Keratinocyte (primary cell): Measurements from ENCODE around the gene SOHLH1. TPM values are rescaled to one million over a fixed set of nuclear protein-coding genes. Genes with fewer than 3 reads are reported as not detected.

Experiments used
- DNase-seq: peaks from one replicate; pipeline ENCODE4 v3.0.0-alpha.2; 2011; ENCODE audit warnings: low read depth, missing footprints, low spot score
- FAIRE-seq: peaks from 2 replicates; lab custom pipeline; 2011; peaks lifted over from hg19 to GRCh38; lab: Jason Lieb, UNC
- H2AFZ ChIP-seq: 2 replicates; pipeline ENCODE4 v1.6.0; 2012; ENCODE audit warnings: low read length, control low read depth, inconsistent platforms; ENCODE audit not compliant: control insufficient read depth
- H3K27ac ChIP-seq: 2 replicates; pipeline ENCODE4 v1.5.1; 2011; ENCODE audit warnings: low read length; ENCODE audit not compliant: control insufficient read depth, insufficient read depth
- H3K27me3 ChIP-seq: 3 replicates; pipeline ENCODE4 v1.6.0; 2011; ENCODE audit warnings: low read length; ENCODE audit not compliant: control insufficient read depth, insufficient read depth; ENCODE audit errors: extremely low read depth
- H3K36me3 ChIP-seq, 2 experiments: 2 replicates in 1 of 2; 3 replicates in 1 of 2; pipeline ENCODE4 v1.5.1; 2011; ENCODE audit warnings: low read length in 2 of 2, mild to moderate bottlenecking in 1 of 2; ENCODE audit not compliant: control insufficient read depth in 2 of 2, insufficient read depth in 2 of 2; ENCODE audit errors: extremely low read depth in 1 of 2
- H3K4me1 ChIP-seq: 3 replicates; pipeline ENCODE4 v1.5.1; 2011; ENCODE audit warnings: low read length; ENCODE audit not compliant: control insufficient read depth, insufficient read depth; ENCODE audit errors: extremely low read depth
- H3K4me2 ChIP-seq: 3 replicates; pipeline ENCODE4 v1.6.0; 2011; ENCODE audit warnings: low read depth, low read length; ENCODE audit not compliant: control insufficient read depth, insufficient read depth; ENCODE audit errors: extremely low read depth
- H3K4me3 ChIP-seq, 3 experiments: fragments of 200-600 bp in 1 of 3; sonication (generic) in 1 of 3; 2 replicates in 2 of 3; 3 replicates in 1 of 3; pipeline ENCODE4 v1.5.1; 2011 to 2016; ENCODE audit warnings: low read length in 3 of 3, mild to moderate bottlenecking in 3 of 3, control low read depth in 2 of 3, inconsistent platforms in 1 of 3, low read depth in 1 of 3, mixed read lengths in 1 of 3, mixed run types in 1 of 3, moderate library complexity in 1 of 3; ENCODE audit not compliant: control insufficient read depth in 2 of 3, insufficient read depth in 2 of 3; ENCODE audit errors: extremely low read depth in 1 of 3
- H3K79me2 ChIP-seq: 2 replicates; pipeline ENCODE4 v1.6.0; 2012; ENCODE audit warnings: low read length; ENCODE audit not compliant: control insufficient read depth, insufficient read depth
- H3K9ac ChIP-seq: 3 replicates; pipeline ENCODE4 v1.6.0; 2011; ENCODE audit warnings: low read length; ENCODE audit not compliant: control insufficient read depth, insufficient read depth; ENCODE audit errors: extremely low read depth
- H3K9me1 ChIP-seq: 3 replicates; pipeline ENCODE4 v1.6.0; 2011; ENCODE audit warnings: low read length; ENCODE audit not compliant: control insufficient read depth, insufficient read depth; ENCODE audit errors: extremely low read depth
- H3K9me3 ChIP-seq: 2 replicates; pipeline ENCODE4 v1.5.1; 2012; ENCODE audit warnings: low read depth, low read length; ENCODE audit not compliant: control insufficient read depth
- H4K20me1 ChIP-seq: 3 replicates; pipeline ENCODE4 v1.6.0; 2011; ENCODE audit warnings: low read length; ENCODE audit not compliant: control insufficient read depth, insufficient read depth; ENCODE audit errors: extremely low read depth
- EZH2 ChIP-seq: IDR thresholded peaks from one replicate; pipeline ENCODE4 v1.6.1; 2012; ENCODE audit warnings: inconsistent platforms, mild to moderate bottlenecking, low read length, moderate library complexity
- dilution Hi-C: fragments of 300-500 bp; cut with MboI; formaldehyde crosslinking; loops from one replicate; pipeline ENCODE4 v1.7.0; 2020; ENCODE audit warnings: low sequenced_read_pairs; ENCODE audit not compliant: extremely low pct_ligation_motif_present
- polyA plus RNA-seq, 5 experiments: library from polyadenylated mRNA; depleted of rRNA in 3 of 5; stranded (reverse) in 3 of 5; stranded (forward) in 1 of 5; unstranded in 1 of 5; fragments of >200 nt; gene quantifications; 1 replicate in 1 of 5; 2 replicates in 3 of 5; 3 replicates in 1 of 5; pipeline versions ENCODE4 v1.2.1 to v1.2.3, GENCODE V29; 2011 to 2012; ENCODE audit warnings: missing spikeins in 2 of 5, low read depth in 1 of 5, low replicate concordance in 1 of 5
- TF ChIP-seq, protein P1 (sequence below), 3 experiments: IDR thresholded peaks in 1 of 3; conservative IDR thresholded peaks in 1 of 3; optimal IDR thresholded peaks in 1 of 3; 2 replicates in 2 of 3; 3 replicates in 1 of 3; pipeline versions ENCODE3 to v1.5.1; 2011; ENCODE audit warnings: low read length in 3 of 3, mild to moderate bottlenecking in 3 of 3, moderate library complexity in 2 of 3, control low read depth in 1 of 3, inconsistent platforms in 1 of 3; ENCODE audit not compliant: insufficient read depth in 2 of 3; ENCODE audit errors: extremely low read depth in 1 of 3

SOHLH1 gene
- polyA plus RNA-seq, 1 donor (not counting 4 experiments of a cell fraction or from before 2014, with no cell fraction given): not detected

DNA sequence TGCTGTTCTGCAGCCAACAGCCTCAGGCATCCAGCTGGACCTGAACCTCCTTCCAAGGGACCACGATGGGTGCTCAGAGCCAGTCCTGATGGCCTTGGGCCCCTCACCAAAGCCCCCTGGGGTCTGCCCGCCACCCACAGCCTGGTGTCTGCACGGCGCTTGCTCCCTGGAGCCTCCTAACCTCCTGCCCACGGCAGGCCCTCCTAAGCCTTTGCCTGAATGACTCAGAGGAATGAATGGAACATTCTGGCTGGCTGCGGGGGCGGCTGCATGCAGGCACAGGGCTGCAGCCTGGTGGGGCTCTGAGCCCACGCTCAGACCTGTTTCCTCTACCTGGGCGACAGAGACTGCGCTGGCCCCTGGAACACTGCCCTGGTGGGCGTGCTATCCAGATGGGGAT, 6.9 kb downstream of the SOHLH1 start:
- no peaks in the 10 kb centered on the region for H3K9me1 ChIP-seq
- peaks cover 13% of the 10 kb centered on the region for H3K27me3 ChIP-seq
- FAIRE-seq (no peak), DNase-seq (no peak)
- H4K20me1 ChIP-seq: no peaks in the 10 kb centered on the region
- peaks cover 1% of the 10 kb centered on the region for H3K9me3 ChIP-seq
- H2AFZ ChIP-seq: no peak overlapping the region
- H3K4me1 ChIP-seq: no peaks in the 10 kb centered on the region
- H3K4me3 ChIP-seq: no peak overlapping the region
- no peaks in the 10 kb centered on the region for H3K79me2 ChIP-seq
- H3K4me2 ChIP-seq: no peak overlapping the region
- dilution Hi-C loops: no loop called here
- no peak overlapping the region for H3K9ac ChIP-seq
- no peaks in the 10 kb centered on the region for H3K36me3 ChIP-seq
- no peak for TF ChIP-seq EZH2
- TF ChIP-seq, protein P1, sequence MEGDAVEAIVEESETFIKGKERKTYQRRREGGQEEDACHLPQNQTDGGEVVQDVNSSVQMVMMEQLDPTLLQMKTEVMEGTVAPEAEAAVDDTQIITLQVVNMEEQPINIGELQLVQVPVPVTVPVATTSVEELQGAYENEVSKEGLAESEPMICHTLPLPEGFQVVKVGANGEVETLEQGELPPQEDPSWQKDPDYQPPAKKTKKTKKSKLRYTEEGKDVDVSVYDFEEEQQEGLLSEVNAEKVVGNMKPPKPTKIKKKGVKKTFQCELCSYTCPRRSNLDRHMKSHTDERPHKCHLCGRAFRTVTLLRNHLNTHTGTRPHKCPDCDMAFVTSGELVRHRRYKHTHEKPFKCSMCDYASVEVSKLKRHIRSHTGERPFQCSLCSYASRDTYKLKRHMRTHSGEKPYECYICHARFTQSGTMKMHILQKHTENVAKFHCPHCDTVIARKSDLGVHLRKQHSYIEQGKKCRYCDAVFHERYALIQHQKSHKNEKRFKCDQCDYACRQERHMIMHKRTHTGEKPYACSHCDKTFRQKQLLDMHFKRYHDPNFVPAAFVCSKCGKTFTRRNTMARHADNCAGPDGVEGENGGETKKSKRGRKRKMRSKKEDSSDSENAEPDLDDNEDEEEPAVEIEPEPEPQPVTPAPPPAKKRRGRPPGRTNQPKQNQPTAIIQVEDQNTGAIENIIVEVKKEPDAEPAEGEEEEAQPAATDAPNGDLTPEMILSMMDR (optimal IDR thresholded peaks at IDR 0.05 in 1 of 3, IDR thresholded peaks at IDR 0.05 in 1 of 3, conservative IDR thresholded peaks at IDR 0.05 in 1 of 3; ENCODE audit: extremely low read depth in 1 of 3, insufficient read depth in 2 of 3, low read length in 3 of 3): no peak
- H3K27ac ChIP-seq: no peak overlapping the region

DNA sequence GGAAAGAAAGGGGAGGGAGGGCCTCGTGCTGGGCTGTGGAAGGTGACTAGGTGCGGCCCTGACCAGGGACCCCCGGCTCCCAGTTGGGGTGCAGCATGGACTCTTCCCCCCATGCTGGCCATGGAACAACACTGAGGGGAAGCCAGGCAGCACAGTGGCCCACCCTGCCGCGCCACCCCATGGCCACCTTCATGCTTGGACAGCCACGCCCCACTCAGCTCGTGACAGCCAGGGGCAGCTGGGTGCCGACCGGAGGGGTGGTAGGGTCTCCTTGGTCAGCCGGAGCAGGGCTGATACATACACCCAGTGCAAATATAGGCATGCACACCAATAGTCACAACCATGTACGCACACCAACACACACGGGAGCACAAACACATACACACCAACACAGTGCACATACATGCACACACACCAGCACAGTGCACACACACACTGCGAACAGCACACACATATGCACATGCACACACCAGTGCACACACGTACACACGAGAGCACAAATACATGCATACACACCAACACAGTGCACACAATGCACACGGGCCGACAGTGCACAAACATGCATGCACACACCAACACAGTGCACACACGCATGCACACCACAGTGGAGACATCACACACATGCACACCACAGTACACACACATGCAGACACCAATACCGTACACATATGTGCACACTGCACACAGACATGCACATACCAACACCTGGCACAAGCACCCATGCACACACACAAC, 8.3 kb downstream of the SOHLH1 start:
- H3K9ac ChIP-seq: no peak overlapping the region
- DNase-seq: no peak
- no peak for FAIRE-seq
- no peaks in the 10 kb centered on the region for H4K20me1 ChIP-seq
- peaks cover 13% of the 10 kb centered on the region for H3K27me3 ChIP-seq
- TF ChIP-seq EZH2: no peak
- TF ChIP-seq, protein P1 (optimal IDR thresholded peaks at IDR 0.05 in 1 of 3, IDR thresholded peaks at IDR 0.05 in 1 of 3, conservative IDR thresholded peaks at IDR 0.05 in 1 of 3; ENCODE audit: extremely low read depth in 1 of 3, insufficient read depth in 2 of 3, low read length in 3 of 3): no peak
- H3K4me1 ChIP-seq: no peaks in the 10 kb centered on the region
- dilution Hi-C loops: no loop called here
- H3K36me3 ChIP-seq: no peaks in the 10 kb centered on the region
- H3K4me2 ChIP-seq: no peak overlapping the region
- H3K79me2 ChIP-seq: no peaks in the 10 kb centered on the region
- peaks cover 1% of the 10 kb centered on the region for H3K9me3 ChIP-seq
- no peak overlapping the region for H3K27ac ChIP-seq
- H3K4me3 ChIP-seq: no peak overlapping the region
- no peak overlapping the region for H2AFZ ChIP-seq
- H3K9me1 ChIP-seq: no peaks in the 10 kb centered on the region
